NCI-H1417 (cell line): ENCODE measurements around the gene GJD3.

ENCODE experiments used
- DNase-seq, 3 experiments: peaks; one replicate each; lab custom pipeline; 2025; lab: John Stamatoyannopoulos, UW

Gene GJD3

DNA sequence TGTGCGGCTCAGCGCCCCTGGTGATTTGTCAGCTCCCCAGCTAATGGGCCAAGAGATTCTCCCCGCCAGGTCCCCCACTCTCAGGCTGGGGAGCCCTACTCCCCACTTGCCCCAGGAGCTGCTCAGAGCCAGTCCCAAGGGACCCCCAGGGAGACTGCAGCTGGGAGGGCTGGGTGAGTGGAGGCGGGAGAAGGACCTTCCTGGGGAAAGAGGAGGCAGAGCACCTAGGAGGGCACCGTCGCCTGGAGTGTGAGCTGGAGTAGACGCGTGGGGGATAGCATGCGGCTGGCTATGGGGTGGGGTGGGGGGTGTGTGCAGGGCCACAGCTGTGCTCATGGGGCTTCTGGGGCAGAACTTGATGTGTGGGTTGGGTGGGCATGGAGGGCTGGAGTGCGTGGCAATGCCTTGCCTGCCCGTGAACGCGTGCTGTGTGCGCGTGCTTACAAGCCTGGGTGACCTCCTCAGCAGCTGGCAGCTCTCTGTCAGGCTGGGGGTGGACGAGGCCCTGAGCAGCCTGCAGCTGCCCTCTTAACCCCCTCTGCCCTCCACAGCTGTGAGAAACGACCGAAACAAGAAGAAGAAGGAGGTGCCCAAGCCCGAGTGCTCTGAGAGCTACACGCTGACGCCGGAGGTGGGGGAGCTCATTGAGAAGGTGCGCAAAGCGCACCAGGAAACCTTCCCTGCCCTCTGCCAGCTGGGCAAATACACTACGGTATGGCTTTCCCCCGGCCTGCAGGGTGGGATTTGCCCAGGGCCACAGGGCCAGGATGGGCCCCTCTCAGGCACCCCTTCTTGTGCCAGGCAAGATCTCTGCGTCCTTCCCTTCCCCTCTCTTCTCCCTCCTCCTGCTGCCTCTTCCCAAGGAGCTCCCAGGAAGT lies 12.9 kb downstream of the GJD3 start:
- DNase-seq, result peak in 2 of 3 experiments; percentile 87 to 92

DNA sequence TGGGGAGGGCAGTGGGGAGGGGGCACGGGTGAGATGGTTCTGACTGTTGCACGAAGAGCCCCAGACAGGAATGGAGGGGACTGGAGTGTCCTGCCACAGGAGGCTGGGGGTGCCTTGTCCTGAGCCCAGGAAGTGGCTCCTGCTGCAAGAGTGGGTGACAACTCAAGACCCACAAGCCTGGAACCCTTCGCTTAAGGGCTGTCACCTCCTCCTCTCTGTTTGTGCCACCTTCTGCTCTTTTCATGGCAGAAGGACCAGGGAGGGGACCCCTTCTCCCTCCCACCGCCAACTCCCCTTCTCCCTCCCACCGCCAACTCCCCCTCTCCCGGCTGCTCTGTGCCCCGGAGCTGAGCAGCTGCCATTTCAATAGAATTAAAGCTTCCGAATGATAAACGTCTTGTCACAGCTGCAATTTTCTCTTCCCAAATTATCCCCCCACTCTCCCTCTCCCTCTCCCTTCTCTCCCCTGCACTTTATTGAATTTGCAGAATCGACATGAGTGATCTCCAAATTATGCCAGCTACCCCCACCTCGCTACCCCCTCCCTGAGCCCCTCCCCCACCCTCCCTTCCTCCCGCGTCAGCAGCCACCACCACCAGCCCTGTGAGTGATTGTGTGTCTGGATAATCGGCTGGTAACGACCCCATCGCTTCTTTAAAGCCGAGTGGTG lies 13.7 kb downstream of the GJD3 start:
- peak in 2 of 3 experiments; percentile 90 to 95 for DNase-seq

DNA sequence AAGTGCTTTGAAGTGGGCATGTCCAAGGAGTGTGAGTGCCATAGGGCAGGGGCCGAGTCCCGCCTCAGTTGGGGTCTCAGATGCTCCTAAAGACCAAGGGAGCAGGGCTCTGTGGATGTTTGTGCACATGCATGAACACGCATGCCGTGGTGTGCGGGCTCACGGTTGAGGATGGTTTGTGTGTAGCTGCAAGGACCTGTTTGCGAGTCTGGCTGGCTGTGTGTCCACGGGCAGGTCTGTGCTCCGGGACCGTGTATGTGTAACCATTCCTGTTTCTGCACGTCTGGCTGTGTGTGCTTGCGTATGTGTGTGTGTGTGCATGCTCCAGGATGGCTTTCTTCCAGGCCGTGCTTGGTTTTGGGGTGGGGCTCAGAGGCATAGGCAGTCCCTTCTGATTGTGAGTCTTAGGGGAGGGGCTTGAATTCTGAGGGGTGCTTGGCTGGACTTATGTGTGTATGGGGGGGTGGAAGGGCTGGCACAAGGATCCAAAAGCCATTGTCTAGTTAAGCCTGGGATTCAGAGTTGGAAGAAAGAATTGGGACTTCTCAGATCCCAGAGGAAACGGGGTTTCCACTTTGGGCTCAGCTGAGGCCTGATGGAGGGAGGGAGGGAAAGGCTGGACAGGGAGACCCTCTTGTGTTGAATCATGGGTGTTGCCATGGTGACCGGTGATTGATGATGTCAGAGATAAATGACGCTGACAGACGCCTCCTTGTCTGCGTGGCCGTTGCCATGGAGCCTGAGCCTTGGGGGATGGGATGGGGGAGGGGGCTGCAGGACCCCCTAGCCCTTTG lies 14.4 kb downstream of the GJD3 start:
- peak in 2 of 3 experiments; percentile 80 to 94 for DNase-seq

DNA sequence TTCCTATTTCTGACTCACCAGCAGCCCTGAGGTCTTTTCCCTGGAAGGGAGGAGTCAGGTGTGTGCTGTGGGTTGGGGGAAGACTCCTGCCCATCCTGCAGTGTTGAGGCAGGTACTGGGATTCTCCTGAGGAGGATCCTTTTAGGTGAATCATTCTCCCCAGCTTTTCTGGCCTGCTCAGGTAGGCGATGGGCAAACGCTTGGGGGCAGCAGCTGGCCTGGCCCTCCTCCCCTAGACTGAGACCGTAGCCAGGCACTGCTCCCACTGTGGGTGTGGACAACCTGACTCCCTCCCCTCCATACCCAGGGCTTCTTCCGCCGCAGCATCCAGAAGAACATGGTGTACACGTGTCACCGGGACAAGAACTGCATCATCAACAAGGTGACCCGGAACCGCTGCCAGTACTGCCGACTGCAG lies 15.1 kb downstream of the GJD3 start:
- DNase-seq, result peak in 1 of 3 experiments; percentile 39

DNA sequence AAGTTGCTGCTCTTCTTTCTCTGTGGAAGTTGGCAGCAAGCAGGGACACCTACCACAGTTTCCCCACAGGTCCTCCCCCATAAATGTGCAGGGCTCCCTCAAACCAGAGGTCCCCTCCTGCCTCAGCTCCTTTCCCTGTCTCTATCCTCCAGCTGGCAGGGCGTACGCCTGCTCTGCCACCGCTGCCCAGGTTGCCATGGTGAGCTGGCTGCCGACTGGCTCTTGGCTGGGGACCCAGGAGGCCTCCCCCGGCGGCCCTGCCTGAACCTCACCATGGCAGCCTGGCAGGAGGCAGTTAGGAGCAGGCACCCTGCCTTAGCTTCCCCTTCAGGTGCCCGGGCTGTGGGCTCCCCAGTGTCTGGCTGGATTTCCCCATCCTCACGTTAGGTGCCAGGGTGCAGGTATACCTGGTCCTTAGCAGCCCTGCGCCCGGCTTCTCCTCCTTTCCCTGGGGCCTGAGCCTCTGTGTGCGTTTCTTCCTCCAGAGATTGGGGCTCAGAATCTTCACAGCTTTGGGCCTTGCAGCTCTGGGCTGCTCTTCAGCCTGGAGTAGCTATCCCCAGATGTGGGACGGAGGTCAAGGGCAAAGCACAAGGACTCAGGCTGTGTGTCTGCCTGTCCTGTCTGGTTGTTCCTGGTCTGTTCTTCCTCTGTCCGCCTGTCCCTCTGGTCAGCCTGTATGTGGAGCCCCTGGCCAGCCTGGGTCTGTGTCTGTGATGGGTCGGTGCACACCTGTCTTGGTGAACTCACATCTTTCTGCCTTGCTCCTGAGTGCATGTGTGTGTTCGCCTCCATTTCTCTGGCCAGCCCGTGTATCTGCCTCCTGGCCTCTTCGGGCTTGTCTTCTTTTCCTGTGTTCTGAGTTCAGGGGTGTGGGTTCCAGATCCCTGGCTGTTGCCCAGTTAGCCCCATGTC lies 15.7 kb downstream of the GJD3 start:
- peak in 2 of 3 experiments; percentile 72 to 82 for DNase-seq

DNA sequence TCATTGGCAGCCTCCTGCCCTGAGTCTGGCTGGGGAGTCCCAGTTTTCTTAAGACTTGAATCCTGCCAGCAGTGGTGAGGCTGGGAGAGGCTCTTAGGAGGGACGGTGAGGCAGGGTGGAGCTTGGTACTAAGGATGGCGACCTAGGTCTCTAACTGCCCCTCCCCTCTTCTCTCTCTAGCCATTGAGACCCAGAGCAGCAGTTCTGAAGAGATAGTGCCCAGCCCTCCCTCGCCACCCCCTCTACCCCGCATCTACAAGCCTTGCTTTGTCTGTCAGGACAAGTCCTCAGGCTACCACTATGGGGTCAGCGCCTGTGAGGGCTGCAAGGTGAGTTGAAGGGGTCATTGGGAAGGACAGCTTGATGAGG lies 16.4 kb downstream of the GJD3 start:
- DNase-seq, result peak in 1 of 3 experiments; percentile 54

DNA sequence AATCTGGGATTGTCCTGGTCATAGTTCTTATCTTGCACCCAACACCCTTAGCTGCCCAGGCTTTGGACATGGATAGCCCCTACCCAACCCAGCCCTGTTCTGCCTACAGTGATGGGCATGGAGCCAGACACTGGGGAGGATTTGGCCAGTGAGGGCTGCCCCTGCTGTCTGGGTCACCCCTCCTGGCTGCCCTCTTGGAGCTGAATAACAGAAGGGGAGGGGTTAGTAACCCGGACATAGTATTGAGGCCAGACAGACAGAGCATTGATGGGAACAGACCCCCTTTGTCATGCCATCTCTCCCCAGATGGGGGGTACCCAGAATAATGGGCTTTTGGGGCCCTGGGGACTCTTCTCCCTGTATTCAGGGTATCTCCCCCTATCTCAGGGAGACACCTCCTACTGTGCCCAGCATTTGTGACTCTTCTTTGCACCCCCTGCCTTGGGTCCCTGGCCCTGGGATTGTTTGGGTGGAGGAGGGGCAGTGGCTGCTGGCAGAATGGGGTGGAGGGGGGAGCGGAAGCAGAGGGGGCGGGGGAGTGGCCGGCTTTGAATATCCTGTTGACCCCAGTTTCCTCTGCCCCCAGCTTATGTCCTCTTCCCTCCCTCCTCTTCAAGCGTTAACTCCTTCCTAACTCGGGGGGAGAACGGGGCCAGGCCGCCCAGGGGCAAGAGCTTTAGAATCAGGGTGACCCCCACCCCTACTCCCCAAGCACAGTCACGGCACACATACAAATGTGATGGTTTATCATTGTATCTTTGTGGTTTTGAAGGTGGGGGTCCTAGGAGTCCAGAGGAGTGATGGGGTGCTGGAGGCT lies 17.0 kb downstream of the GJD3 start:
- DNase-seq, result no peak

DNA sequence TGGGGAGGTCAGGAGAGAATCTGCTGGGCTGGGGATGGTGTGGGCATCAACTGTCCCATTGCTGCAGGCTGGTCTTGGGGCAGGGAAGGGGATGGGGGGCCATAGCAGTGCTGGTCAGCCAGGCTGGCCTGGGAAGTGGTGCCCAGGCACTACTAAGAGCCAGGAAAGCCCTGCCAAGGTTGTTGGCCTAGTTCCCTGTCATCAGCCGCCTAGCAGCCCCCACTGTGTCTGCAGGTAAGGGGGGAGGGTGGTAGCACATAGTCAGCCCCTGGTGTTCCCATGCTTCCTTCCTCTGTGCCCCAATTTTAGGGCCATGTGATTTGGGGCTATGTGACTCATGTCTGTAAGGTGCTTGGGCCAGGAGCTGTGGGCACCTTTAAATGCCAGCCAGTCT lies 17.8 kb downstream of the GJD3 start:
- no peak for DNase-seq

DNA sequence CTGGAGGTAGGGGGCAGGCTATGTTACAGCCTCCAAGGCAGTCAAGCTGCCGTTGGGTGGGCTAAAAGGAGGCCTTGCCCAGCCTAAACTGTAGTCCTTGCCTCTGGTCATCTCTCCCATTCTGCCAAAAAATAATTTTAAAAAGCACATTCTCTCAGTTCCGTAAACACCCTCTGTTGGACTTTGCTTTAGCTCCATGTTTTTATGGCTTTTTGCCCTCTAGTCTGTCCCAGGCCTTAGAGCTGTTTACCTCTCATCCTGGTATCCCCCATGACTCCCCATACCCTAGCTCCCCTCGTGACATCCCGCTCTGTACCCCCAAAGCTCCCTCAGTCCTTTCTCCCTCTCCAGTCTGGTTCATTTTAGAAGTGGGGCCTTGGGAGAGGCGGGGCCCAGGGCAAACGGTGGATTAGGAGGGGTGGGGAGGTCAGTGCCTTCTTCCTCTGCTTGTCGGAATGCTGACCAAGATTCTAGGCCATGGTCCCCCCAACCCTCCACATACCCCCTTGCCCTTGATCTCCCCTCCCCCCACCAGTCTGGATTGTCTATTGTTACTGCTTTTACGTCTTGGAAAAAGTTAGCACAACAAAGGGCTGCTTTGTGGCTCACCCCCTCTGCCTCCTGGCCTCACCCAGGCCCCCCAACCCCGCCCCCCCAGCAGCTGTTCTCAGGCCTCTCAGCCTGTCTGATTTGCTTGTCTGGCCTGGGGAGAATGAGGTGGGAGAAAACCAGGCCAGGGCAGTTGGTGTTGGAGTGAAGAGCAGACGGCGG lies 18.4 kb downstream of the GJD3 start:
- DNase-seq, result no peak

DNA sequence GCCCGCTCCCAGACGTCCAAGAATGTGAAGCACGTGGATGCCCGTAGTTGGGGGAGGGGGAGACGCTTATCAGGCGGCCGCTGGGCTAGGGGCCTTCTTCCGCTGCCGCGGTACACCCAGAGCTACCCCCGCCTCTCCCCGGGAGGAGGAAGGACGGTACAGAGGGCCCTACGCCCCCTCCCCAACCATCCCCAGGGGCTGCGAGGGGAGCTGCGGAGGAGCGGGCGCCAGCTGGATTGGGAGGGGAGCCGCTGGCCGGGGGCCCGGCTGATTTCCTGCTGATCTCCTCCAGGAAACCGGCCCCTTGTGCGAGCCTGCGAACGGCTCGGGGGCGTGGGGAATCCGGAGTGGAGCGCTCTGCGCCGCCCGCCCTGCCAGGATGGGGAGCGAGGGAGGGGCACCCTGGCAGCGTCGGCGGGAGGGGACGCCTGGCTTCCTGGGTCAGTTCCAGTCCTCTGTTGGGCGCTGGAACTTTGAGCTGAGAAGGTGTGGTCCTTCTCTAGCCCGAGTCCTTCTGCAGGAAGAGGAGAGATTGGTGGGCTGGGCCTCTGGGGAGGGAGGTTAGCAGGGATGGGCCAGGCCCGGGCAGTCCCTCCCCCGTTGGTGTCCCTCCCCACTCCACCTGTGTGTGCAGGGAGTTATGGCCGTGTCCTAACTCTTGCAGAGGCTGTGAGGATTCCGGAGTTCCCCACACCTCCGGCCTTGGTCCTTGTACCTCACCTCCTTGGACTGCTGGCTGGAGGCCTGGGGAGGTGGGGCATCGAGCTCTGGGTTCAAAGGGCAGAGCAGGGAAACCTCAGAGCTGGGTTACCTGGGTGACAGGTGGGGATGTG lies 19.2 kb downstream of the GJD3 start:
- peak in 2 of 3 experiments; percentile 62 to 73 for DNase-seq

DNA sequence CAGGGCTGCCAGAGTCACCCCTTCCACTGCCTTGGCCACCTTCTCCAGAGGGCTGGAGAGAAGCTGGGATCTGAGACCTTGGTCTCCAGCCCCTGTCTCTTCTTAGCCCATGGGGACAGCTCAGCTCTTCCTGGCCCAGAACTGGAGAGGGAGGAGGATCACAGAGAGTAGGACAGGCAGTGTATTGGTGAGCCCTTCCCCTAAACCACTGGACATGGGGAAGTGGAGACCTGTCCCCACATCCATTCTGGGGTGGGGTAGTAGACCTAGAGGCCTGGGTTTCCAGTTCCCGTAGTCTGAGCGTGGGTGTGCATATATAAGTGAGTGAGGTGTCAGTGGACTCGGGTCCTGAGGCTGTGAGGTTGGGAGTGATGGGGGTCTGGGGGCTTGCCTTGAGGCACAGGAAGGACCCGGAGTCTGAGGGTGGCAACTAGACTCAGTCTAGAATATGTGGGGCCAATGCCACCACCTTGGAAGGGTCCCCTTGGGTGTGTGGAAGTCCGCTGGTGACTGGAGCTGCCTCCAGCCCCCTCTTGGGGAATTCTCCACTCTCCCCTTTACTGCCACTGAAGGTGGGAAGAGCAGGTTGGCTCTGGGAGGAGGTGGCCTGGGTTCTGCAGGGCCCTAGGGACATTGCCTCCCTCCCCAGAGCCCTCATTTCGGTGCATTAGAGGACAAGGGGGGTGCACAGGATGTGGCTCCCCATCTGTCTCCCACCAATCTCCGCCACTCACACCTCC lies 19.9 kb downstream of the GJD3 start:
- no peak for DNase-seq

DNA sequence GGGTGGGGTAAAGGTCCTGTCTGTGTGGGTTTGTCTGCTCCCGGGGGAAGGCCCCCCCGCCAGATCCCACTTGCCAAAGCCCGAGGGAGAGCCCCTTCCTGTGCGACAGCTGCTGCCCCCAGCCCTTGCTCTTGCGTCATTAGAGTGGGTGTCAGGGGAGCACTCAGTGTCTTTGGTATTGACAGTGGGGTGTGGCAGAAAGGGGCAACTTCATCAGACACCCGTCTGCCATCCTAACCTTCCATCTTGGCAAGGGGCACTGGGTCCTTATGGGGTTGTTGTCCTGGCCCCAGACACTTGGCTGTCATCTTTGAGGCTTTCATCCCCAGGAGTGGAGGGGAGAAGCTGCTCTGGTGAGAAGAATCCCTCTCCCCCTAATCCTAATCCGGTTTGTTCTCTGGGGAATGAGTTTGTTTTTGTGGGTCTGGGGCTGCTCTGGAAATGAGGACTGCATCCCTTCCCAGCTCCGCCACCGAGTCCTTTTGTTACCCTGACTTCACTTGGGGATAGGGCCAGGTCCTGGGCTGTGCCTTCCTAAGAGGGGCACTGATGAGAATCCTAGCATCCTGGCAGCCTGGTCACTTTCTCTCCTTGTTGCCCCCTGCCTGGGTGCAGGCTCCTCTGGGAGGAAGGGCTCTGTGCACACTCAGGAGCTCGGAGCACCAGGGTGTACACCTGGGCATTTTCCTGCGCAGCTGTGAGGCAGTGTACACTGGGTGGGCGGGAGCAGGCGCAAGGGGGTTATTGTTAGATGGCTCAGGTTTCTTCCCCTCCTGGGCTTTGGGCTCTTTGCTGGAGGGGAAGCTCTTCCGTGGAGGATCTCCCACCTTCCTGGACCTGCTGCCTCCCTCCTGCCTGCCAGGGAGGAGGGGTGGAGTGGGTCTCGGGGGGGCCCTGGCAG lies 21.1 kb downstream of the GJD3 start:
- peak in 1 of 3 experiments; percentile 62 for DNase-seq

DNA sequence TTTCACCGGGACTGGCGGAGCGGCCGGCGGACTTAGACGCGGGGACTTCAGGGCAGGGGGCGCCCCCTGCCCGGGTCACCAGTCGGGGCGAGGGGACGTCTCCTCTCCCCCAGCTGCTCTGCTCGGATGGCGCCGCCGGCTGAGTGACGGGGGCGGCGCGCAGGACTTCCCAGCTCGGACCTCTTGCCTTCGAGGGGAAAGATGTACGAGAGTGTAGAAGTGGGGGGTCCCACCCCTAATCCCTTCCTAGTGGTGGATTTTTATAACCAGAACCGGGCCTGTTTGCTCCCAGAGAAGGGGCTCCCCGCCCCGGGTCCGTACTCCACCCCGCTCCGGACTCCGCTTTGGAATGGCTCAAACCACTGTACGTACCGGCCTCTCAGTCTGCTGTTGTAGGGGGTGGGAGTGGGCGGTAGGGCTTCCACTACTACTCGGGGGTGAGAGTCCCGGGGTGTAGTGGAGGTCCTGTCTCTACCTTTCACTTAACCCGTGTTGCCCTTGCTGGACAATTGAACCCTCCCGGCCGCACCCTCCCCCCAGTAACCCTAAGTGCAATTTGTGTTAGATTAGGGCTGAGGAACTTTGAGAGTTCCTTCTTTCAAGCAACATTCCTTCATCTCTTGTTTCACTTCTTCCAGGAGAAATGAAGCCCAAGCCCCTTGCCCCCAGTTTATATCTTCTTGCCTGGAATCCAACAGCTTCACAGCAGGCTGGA lies 21.9 kb downstream of the GJD3 start:
- no peak for DNase-seq

DNA sequence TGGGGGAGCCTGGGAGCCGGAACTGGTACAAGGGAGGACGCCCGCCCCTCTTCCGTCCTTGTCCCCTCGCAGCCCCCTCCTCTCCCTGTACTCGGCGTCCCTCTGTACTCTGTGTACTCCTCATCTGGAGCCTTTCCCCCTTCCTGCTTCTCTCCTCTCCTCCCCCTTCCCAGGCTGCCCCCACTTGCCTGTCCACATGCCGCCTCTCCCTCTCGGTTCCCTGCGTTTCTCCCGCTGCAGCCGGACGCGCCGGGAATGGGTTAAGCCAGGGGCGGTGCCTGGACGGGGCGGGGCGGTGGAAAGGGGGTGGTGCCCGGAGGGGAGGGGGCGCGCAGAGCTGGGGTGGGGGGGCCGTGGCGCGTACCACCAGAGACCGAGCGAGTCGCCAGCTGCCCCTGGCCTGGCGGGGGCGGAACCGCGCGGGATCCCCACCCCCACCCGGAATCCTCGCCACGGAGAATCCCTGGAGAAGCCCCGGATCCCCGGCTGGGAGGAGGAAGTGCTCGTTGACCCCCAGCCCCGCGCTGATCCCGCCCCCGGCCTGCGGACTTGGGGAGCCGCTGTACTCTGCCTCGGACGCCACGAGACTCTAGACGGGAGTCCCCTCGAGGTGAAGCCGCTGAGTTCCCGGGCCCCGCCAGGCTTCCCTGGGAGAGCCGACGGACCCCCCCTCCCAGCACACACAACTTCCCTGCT lies 22.6 kb downstream of the GJD3 start:
- peak in 2 of 3 experiments; percentile 69 to 75 for DNase-seq
